GM18951 (cell line): Measurements from ENCODE around the gene RSPO4.

Source experiments
- POLR2A ChIP-seq: IDR thresholded peaks from 4 replicates; pipeline ENCODE4 v1.6.1; 2011; ENCODE audit warnings: mild to moderate bottlenecking; ENCODE audit not compliant: insufficient read length, insufficient read depth; ENCODE audit errors: extremely low read depth
- in situ Hi-C: fragments of 300-500 bp; cut with MboI; formaldehyde crosslinking; loops from one replicate; pipeline ENCODE4 v1.12.0; 2022; ENCODE audit warnings: low sequenced_read_pairs, mixed read lengths, inconsistent platforms; ENCODE audit not compliant: unreplicated experiment

RSPO4 gene

DNA sequence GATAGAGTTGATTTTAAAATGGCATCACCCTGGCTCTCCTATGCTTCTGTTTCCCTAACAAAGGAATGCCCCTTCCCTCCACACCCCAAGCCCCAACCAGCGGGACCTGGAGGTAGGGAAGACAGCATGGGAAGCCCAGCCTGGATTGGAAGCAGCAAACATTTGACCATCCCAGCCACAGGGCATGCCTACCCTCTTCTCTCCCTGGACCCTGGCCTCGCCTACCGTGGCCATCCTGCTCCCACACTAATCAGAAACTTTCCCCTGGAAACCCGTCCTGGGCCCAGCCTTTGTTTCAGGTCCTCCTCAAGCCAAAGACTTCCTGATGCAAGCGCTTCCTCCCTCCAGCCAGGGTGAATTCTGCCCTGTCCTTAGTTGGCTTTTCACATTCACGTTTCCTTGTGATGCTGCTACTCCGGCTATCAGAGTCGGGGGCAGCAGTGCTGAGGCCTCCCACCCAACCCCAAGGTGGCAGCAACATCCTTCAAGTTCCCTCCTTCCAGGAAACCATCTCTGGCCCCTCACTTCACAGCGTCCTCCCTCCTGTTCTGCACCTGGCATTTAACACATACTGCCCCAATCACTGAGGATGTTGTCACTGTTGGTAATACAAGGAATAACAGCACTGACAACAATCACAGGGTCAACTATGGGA is 67.8 kb downstream of the RSPO4 start:
- in situ Hi-C loops: no loop called here
- TF ChIP-seq POLR2A: no peak

GRCh38 chr20:933029-933428 is 69.1 kb downstream of the RSPO4 start:
- TF ChIP-seq POLR2A: no peak
- in situ Hi-C loops: no loop called here

DNA sequence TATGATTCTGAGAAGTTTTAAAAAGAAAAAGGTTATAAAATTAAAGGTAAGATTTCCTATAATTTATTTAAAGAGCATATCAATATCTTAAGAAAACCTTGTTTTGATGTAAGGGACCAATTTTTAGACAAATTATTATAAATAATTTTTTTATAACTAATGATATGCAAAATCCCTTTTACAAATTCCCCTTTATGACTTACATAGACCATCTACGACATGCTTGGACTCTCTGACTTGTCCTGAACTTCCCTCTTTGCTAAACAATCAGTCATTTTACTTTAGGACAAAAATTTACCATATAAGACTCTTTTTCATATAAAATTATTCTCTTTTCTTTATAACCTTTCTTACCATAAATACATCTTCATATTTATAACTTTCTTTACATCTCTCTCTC is 70.7 kb downstream of the RSPO4 start:
- in situ Hi-C loops: no loop called here

DNA sequence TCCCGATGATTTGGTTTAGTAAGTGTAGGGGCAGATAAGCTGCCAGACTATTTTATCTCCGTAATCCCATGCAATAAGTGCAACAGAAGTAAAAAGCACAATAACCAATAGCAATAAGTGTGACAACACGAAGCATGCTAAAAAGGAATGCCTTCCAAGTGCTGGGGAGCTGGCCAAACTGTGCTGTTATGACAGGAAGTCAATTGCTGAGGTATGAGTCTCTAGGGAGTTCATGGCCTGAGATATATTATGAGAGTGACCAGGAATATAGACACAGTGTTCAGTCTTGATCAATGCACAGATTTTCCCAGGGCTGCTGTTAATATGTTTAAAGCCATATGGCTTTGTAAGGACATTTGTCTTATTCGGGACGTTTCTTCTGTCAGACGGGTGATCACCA is 75.4 kb downstream of the RSPO4 start:
- TF ChIP-seq POLR2A: no peak

More for the DNA sequence above, 70.7 kb downstream of the RSPO4 start:
- TF ChIP-seq POLR2A: no peak

DNA sequence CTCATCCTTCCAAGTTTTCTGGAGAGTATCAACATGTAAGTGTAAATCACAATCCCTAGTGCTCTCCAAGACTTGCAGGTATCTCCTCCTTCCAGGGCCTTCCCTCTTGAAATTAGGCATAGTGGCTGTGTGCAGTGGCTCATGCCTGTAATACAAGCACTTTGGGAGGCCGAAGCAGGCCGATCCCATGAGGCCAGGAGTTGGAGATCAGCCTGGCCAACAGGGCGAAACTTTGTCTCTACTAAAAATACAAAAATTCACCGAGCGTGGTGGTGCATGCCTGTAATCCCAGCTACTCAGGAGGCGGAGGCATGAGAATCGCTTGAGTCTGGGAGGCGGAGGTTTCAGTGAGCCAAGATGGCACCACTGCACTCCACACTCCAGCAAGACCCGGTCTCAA is 76.6 kb downstream of the RSPO4 start:
- TF ChIP-seq POLR2A: no peak
- in situ Hi-C loops: no loop called here

More for the DNA sequence above, 75.4 kb downstream of the RSPO4 start:
- in situ Hi-C loops: no loop called here

- in situ Hi-C loops: no loop called here
Observed at GRCh38 chr20:924639-925038, 77.5 kb downstream of the RSPO4 start.

DNA sequence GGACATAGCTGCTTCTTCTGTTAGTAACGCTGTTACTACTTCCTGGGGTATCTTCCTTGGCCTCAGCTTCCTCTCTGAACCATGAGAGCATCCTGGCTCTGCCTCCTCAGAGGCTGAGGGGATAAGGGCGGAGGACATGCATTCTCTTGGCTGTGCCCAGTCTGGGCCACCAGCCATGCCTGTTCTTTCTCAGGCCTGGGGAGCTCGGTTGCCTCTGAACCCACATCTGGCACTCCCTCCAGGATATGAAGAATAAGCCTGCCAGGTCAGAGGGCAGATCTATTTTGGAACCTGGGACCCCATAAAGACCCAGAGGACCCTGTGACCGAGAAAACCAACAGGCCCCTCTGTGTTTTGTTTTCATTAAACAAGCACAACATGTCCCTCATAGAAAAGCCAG is 79.3 kb downstream of the RSPO4 start:
- TF ChIP-seq POLR2A: no peak
- in situ Hi-C loops: no loop called here

More at GRCh38 chr20:924639-925038, 77.5 kb downstream of the RSPO4 start:
- no peak for TF ChIP-seq POLR2A

DNA sequence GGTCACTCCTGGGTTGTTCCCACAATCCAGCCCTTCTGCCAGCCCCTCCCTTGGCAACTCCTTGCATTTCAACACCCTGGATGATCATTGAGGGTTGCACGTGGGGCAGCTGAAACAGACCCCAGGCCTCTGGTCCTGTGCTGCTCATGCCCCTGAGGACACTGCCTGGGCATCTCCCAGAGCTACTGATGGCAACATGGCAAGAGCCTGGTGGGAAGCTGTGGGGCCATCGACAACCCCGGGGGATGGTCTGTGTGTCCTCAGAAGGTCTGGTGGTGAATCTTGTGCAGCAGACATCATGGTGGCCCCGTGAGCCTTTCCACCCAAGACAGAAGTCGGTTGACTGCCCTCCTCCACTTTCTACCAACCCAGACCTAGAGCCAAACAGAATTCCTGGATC is 81.0 kb downstream of the RSPO4 start:
- in situ Hi-C loops: no loop called here

GRCh38 chr20:920311-920710 is 81.8 kb downstream of the RSPO4 start:
- in situ Hi-C loops: no loop called here
- TF ChIP-seq POLR2A: no peak

More for the DNA sequence above, 81.0 kb downstream of the RSPO4 start:
- TF ChIP-seq POLR2A: no peak

DNA sequence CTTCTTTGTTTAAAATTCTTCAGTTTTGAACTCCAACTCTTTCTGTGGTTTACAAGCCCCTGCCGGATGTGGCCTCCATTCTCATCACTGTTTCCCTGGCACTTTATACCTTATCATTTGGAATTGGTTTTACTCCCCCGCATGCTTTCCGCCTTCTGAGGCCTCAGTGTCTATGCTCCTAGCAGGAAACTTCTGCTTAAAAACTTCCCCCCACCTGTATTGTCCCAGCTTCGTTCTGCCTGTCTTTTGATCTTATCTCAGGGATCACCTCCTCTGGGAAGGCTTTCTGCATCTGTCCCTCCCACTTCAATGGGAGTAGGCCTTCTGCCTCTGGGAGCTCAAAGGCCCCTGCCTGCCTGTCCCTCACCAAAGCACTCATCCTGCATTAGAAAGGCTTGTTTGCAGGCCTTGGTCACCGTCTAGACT is 82.6 kb downstream of the RSPO4 start:
- in situ Hi-C loops: no loop called here
- no peak for TF ChIP-seq POLR2A

DNA sequence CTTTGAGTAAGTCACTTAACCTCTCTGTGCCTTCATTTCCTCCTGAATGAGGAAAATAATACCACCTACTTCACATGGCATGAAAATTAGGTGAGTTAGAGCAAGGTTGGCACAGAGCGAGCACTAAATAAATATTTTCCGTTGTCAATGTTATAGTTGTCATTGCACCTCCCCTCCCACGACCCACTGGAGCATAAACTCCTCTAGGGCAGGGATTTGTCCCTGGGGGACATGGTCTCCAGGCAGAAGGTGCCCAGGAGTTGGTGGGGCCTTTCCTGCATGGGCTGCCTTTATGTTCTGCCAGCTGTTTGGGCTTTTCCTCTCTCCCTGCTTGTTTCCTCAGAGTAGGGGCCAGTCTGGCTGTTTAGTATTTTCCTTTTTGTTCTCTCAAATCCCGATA is 84.7 kb downstream of the RSPO4 start:
- in situ Hi-C loops: no loop called here
- TF ChIP-seq POLR2A: no peak

DNA sequence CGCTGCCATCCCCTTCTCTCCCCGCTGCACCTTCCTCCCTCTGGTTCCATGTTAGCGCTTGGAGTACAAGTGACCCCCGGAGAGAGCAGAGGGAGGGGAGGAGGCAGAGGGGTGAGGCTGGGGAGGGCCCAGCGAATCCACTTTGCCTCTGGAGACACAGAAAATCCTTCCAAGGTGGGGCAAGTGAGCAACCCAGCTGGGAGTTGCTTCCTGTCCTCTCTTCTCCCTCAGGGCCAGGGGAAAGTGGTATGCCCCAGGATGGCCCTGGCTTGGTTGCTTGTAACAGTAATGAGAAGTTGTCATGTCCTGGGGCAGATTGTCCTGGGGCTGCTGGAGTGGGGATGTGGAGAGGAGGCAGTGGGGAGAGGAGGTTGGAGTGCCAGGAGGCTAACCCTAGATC is 85.3 kb downstream of the RSPO4 start:
- no peak for TF ChIP-seq POLR2A
- in situ Hi-C loops: no loop called here

- in situ Hi-C loops: no loop called here
- no peak for TF ChIP-seq POLR2A
Observed at GRCh38 chr20:916125-916799, 85.8 kb downstream of the RSPO4 start, which contains the start of gene ANGPT4. ANGPT4 (minus strand) TSS chr20:916334; CDS start chr20:916214, 120 bp downstream.
